Upper lobe of left lung (tissue), 4 donors: Measurements from ENCODE around the gene MYO15B.

ENCODE experiments used
- CTCF ChIP-seq, 6 experiments: fragments of 450-650 bp in 4 of 6; fragments of 200-600 bp in 2 of 6; sonication (generic) in 2 of 6; IDR thresholded peaks; one replicate each; pipeline ENCODE4 v1.5.1; 2016 to 2019; ENCODE audit warnings: antibody characterized with exemption in 6 of 6
- POLR2A ChIP-seq, 4 donors: fragments of 450-650 bp; IDR thresholded peaks; one replicate each; pipeline ENCODE4 v1.5.1; 2016 to 2017; ENCODE audit warnings: antibody characterized with exemption in 4 of 4, mild to moderate bottlenecking in 2 of 4

- TF ChIP-seq POLR2A (IDR thresholded peaks at IDR 0.05) = no peak
- TF ChIP-seq CTCF (IDR thresholded peaks at IDR 0.05) = no peak
These were observed 80.9 kb downstream of the MYO15B start for GRCh38 chr17:75668489-75668888.
